Testis (tissue), 3 donors: ENCODE data around the gene BTG3. TPM values are rescaled to one million over a fixed set of nuclear protein-coding genes. Genes with fewer than 3 reads are reported as not detected.

Source experiments
- DNase-seq: peaks from one replicate; pipeline ENCODE4 v3.0.0-alpha.2; 2019
- H3K27ac ChIP-seq, 2 donors: fragments of 200-600 bp; sonication (generic); one replicate each; pipeline ENCODE4 v1.5.1; 2019
- H3K27me3 ChIP-seq: fragments of 200-600 bp; sonication (generic); one replicate; pipeline ENCODE4 v1.5.1; 2019
- H3K36me3 ChIP-seq: fragments of 200-600 bp; sonication (generic); one replicate; pipeline ENCODE4 v1.5.1; 2017; ENCODE audit warnings: low read depth; ENCODE audit errors: missing control alignments
- H3K4me1 ChIP-seq: fragments of 200-600 bp; sonication (generic); one replicate; pipeline ENCODE4 v1.5.1; 2019
- H3K4me3 ChIP-seq, 2 donors: fragments of 200-600 bp; sonication (generic); one replicate each; pipeline ENCODE4 v1.5.1; 2017 to 2019
- H3K9me3 ChIP-seq: fragments of 200-600 bp; sonication (generic); one replicate; pipeline ENCODE4 v1.5.1; 2017
- POLR2A ChIP-seq: fragments of 450-650 bp; IDR thresholded peaks from one replicate; pipeline ENCODE4 v1.6.1; 2017; ENCODE audit warnings: antibody characterized with exemption, mild to moderate bottlenecking, moderate library complexity
- WGBS, 2 donors: methylation state at CpG; one replicate each; pipeline ENCODE4 v1.1.5; 2018; 5-methylcytosine and 5-hydroxymethylcytosine counted together
- intact Hi-C: fragments of 100-400 bp; cut with DNase I; formaldehyde crosslinking; loops from one replicate; pipeline ENCODE4 v1.15.1; 2023; ENCODE audit warnings: low total_unique reads
- polyA plus RNA-seq: library from polyadenylated mRNA; stranded (reverse); fragments of 350-450 nt; fragmentation: Illumina TruSeq; extraction: RNeasy Lipid Tissue Mini Kit (QIAGEN cat#74804); gene quantifications from one replicate; pipeline ENCODE4 v1.2.3, GENCODE V29; 2014; ENCODE audit warnings: low read depth, low replicate concordance; ENCODE audit not compliant: insufficient read depth
- total RNA-seq, 2 donors: library from RNA; depleted of rRNA; stranded (reverse); fragments of >200 nt; gene quantifications; one replicate each; pipeline ENCODE4 v1.2.3, GENCODE V29; 2016
- TF ChIP-seq, protein P1 (sequence below), 3 experiments: fragments of 450-650 bp in 2 of 3; fragments of 200-600 bp in 1 of 3; sonication (generic) in 1 of 3; IDR thresholded peaks; one replicate each; pipeline ENCODE4 v1.5.1; 2016 to 2019; ENCODE audit warnings: antibody characterized with exemption in 3 of 3, mild to moderate bottlenecking in 2 of 3, moderate library complexity in 1 of 3

Gene BTG3
- total and polyA plus RNA-seq, 3 donors from 2014 or later, result 83.3 to 265 (median 221) TPM

DNA sequence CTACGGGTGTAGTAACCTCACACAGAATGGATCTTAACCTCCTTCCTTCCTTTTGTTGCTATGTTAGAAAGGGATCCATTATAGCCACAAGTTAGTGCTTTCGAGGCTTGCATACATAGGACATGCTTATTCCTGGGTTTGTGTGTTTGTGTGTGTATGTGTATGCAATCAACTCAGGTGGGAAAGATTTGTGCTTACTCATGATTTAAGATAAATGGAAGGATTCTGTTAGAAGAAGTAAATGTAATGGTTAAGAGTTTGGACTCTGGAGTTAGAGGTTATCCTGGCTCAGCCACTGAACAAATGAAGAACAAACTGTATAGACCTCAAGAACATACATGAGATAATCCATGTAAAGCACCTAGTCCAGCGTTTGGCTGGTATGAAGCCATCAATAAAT is 28.8 kb downstream of the BTG3 start:
- peaks cover 6% of the 10 kb centered on the region for H3K4me1 ChIP-seq
- TF ChIP-seq, protein P1, sequence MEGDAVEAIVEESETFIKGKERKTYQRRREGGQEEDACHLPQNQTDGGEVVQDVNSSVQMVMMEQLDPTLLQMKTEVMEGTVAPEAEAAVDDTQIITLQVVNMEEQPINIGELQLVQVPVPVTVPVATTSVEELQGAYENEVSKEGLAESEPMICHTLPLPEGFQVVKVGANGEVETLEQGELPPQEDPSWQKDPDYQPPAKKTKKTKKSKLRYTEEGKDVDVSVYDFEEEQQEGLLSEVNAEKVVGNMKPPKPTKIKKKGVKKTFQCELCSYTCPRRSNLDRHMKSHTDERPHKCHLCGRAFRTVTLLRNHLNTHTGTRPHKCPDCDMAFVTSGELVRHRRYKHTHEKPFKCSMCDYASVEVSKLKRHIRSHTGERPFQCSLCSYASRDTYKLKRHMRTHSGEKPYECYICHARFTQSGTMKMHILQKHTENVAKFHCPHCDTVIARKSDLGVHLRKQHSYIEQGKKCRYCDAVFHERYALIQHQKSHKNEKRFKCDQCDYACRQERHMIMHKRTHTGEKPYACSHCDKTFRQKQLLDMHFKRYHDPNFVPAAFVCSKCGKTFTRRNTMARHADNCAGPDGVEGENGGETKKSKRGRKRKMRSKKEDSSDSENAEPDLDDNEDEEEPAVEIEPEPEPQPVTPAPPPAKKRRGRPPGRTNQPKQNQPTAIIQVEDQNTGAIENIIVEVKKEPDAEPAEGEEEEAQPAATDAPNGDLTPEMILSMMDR (IDR thresholded peaks at IDR 0.05), result no peak
- no peak for TF ChIP-seq POLR2A
- no peaks in the 10 kb centered on the region for H3K36me3 ChIP-seq
- no peak for DNase-seq
- H3K9me3 ChIP-seq, result no peaks in the 10 kb centered on the region
- intact Hi-C loops, result loop anchor here (10.0 kb wide), 1 partner anchor 199 kb away; no protein-coding TSS in a partner anchor
- no peak overlapping the region for H3K4me3 ChIP-seq
- H3K27me3 ChIP-seq, result no peaks in the 10 kb centered on the region
- WGBS, 2 donors, result 85 to 86% methylated on average over 3 of the region's 3 CpGs
- H3K27ac ChIP-seq, result no peak overlapping the region

DNA sequence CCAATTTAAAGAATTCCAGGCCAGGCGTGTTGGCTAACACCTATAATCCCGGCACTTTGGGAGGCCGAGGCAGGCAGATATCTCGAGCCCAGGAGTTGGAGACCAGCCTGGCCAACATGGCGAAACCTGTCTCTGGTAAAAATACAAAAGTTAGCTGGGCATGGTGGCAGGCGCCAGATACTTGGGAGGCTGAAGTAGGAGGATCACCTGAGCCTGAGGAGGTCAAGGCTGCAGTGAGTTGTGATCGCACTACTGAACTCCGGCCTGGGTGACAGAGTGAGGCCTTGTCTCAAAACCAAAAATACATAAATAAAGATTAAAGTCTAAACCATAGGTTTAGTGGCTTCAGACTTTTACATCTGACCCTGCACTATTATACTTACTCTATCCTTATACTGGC is 32.4 kb downstream of the BTG3 start:
- Histone ChIP-seq H3K36me3 (no peaks in the 10 kb centered on the region), H3K9me3 (no peaks in the 10 kb centered on the region), H3K4me1 (peaks cover 6% of the 10 kb centered on the region), H3K4me3 (no peak overlapping the region), H3K27me3 (no peaks in the 10 kb centered on the region), H3K27ac (no peak overlapping the region)
- 85 to 87% methylated on average over 8 of the region's 8 CpGs for WGBS, 2 donors
- intact Hi-C loops, result loop anchor here (10.0 kb wide), 1 partner anchor 196 kb away; no protein-coding TSS in a partner anchor
- DNase-seq, result no peak
- no peak for TF ChIP-seq POLR2A
- TF ChIP-seq, protein P1 (IDR thresholded peaks at IDR 0.05), result no peak

DNA sequence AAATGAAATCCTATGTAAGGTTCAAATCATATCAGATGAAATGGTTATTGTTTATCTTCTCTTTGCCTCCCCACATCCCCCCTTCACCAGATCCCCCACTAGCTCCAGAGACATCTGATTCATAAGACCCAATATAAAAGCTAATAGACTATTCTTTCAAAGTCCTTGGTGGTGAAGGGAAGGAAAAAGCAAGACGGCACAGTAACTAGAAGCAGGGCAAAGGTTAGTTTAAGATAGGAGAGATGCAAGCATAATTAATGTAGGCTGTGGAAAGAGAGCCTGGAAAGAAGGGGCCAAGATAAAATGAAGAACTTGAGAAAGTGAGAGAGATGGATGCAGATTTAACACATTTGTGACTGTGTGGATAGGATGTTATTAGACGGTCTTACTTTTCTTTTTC is 33.8 kb downstream of the BTG3 start:
- H3K27me3 ChIP-seq, result no peaks in the 10 kb centered on the region
- intact Hi-C loops, result no loop called here
- 68 to 79% methylated on average over 2 of the region's 2 CpGs for WGBS, 2 donors

DNA sequence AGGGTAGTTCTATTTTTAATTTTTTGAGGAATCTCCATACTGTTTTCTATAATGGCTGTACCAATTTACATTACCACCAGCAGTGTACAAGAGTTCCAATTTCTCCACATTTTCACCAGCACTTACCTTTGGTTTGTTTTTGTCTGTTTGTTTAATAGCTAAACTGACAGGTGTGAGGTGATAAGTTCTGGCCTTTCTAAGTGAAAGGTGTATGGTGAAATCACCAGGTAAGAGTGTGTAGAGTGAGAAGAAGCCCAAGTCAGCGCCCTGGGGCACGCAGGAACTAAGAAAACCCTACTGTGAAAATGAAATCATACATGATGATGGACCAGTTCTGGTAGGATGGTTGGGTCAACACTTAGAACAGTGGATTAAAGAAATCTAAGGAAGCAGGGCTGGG is 34.5 kb downstream of the BTG3 start:
- H3K4me3 ChIP-seq, result no peak overlapping the region
- no peak for TF ChIP-seq POLR2A
- no peaks in the 10 kb centered on the region for H3K36me3 ChIP-seq
- 91 to 97% methylated on average over 2 of the region's 2 CpGs for WGBS, 2 donors
- H3K27me3 ChIP-seq, result no peaks in the 10 kb centered on the region
- peaks cover 6% of the 10 kb centered on the region for H3K4me1 ChIP-seq
- DNase-seq, result no peak
- H3K9me3 ChIP-seq, result no peaks in the 10 kb centered on the region
- intact Hi-C loops, result no loop called here
- H3K27ac ChIP-seq, result no peak overlapping the region

More for the DNA sequence above, 33.8 kb downstream of the BTG3 start:
- no peak for TF ChIP-seq POLR2A
- TF ChIP-seq, protein P1 (IDR thresholded peaks at IDR 0.05), result no peak
- no peaks in the 10 kb centered on the region for H3K36me3 ChIP-seq
- H3K4me3 ChIP-seq, result no peak overlapping the region
- DNase-seq, result no peak
- no peak overlapping the region for H3K27ac ChIP-seq
- peaks cover 6% of the 10 kb centered on the region for H3K4me1 ChIP-seq
- no peaks in the 10 kb centered on the region for H3K9me3 ChIP-seq

DNA sequence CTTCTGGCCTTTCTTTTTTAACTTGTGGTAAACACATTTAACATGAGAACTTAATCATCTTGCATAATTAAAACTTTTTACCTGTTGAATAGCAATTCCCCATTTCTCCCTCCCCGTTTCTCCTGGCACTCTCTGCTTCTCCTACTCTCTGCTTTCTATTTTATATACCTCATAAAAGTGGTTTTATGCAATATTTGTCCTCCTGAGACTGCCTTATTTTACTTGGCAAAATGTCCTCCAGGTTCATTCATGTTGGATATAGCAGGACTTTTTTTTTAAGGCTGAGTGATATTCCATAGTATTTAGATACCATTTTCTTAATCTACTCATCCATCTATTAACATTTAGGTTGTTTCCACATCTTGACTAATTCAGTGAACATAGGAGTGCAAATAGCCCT is 35.0 kb downstream of the BTG3 start:
- intact Hi-C loops, result no loop called here
- no peak overlapping the region for H3K4me3 ChIP-seq

More for the DNA sequence above, 35.0 kb downstream of the BTG3 start:
- Histone ChIP-seq H3K4me1 (peaks cover 5% of the 10 kb centered on the region), H3K9me3 (no peaks in the 10 kb centered on the region), H3K27ac (no peak overlapping the region), H3K27me3 (no peaks in the 10 kb centered on the region), H3K36me3 (no peaks in the 10 kb centered on the region)
- WGBS, 2 donors, result 95 to 100% methylated on average over 1 of the region's 1 CpG
- DNase-seq, result no peak
- no peak for TF ChIP-seq POLR2A
